ENCODE results near the gene ZRANB2. TPM values are rescaled to one million over a fixed set of nuclear protein-coding genes. Genes with fewer than 3 reads are reported as not detected.

Gene ZRANB2
- total RNA-seq, 1 donor from 2014 or later: 59.7 TPM

DNA sequence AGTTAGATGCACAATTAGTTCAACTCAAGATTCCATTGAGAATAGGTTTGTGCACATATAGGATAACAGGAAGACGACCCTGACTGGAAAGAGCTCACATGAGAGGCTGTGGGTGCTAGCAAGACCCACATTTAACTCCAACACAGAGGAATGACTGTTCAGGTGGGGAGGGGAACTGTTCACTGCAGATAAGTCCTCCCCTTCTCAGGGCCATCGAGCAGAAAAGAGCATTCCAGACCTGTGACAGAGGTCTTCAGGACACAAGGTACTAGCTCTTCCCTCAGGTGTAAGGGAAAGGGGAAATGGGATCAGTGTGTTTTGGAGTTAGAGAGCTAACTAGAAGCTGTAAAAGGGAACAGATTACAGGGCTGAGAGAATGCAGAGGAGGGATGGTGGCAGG lies 41.9 kb downstream of the ZRANB2 start:
- H3K27ac ChIP-seq: no peak overlapping the region
- TF ChIP-seq POLR2A (IDR thresholded peaks at IDR 0.05) (no peak), CTCF (IDR thresholded peaks at IDR 0.05) (no peak), POLR2AphosphoS5 (IDR thresholded peaks at IDR 0.05; ENCODE audit: insufficient read depth in 1 of 2, low read depth in 1 of 2) (no peak)

GRCh38 chr1:71037829-71038620 lies 42.8 kb downstream of the ZRANB2 start:
- no peak for DNase-seq (ENCODE audit: extremely low spot score in 2 of 2)
- Histone ChIP-seq H3K27me3 (no peaks in the 10 kb centered on the region), H3K9me3 (no peaks in the 10 kb centered on the region), H3K4me1 (no peaks in the 10 kb centered on the region), H3K27ac (no peak overlapping the region), H3K36me3 (no peaks in the 10 kb centered on the region), H3K4me3 (no peak overlapping the region)
- TF ChIP-seq POLR2A (IDR thresholded peaks at IDR 0.05): no peak
- no peak for TF ChIP-seq POLR2AphosphoS5 (IDR thresholded peaks at IDR 0.05; ENCODE audit: insufficient read depth in 1 of 2, low read depth in 1 of 2)
- no peak for TF ChIP-seq CTCF (IDR thresholded peaks at IDR 0.05)
- intact Hi-C loops (cut with DNase I): no loop called here

More for the DNA sequence above, 41.9 kb downstream of the ZRANB2 start:
- no peaks in the 10 kb centered on the region for H3K36me3 ChIP-seq
- DNase-seq (ENCODE audit: extremely low spot score in 2 of 2): no peak
- H3K4me1 ChIP-seq: no peaks in the 10 kb centered on the region
- H3K27me3 ChIP-seq: no peaks in the 10 kb centered on the region
- no peaks in the 10 kb centered on the region for H3K9me3 ChIP-seq
- H3K4me3 ChIP-seq: no peak overlapping the region
- intact Hi-C loops (cut with DNase I): no loop called here

DNA sequence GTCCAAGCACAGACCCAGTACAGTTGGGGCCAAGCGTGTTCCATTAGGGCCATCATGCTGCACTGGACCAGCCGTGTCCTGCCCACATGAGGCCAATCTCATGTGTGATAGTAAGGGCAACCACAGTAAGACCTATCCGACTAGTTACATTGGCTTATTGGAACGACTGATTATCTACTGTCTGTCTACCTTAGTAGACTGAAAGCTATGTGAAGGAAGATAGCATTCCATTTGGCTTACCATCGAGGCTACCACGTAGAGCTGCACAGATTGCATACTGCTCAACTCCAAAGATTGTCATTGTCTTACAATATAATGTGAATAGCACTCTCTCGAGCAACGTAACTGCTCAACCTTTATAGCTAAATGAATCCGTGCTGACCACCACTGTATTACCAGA lies 43.8 kb downstream of the ZRANB2 start:
- intact Hi-C loops (cut with DNase I): no loop called here

GRCh38 chr1:71033136-71033535 lies 47.7 kb downstream of the ZRANB2 start:
- Histone ChIP-seq H3K4me3 (no peak overlapping the region), H3K9me3 (no peaks in the 10 kb centered on the region), H3K27ac (no peak overlapping the region), H3K4me1 (no peaks in the 10 kb centered on the region), H3K27me3 (no peaks in the 10 kb centered on the region), H3K36me3 (no peaks in the 10 kb centered on the region)
- TF ChIP-seq POLR2AphosphoS5 (IDR thresholded peaks at IDR 0.05; ENCODE audit: insufficient read depth in 1 of 2, low read depth in 1 of 2) (no peak), POLR2A (IDR thresholded peaks at IDR 0.05) (no peak), CTCF (IDR thresholded peaks at IDR 0.05) (no peak)
- DNase-seq (ENCODE audit: extremely low spot score in 2 of 2): no peak
- intact Hi-C loops (cut with DNase I): no loop called here

More for the DNA sequence above, 43.8 kb downstream of the ZRANB2 start:
- H3K27ac ChIP-seq: no peak overlapping the region
- H3K4me3 ChIP-seq: no peak overlapping the region
- no peaks in the 10 kb centered on the region for H3K4me1 ChIP-seq
- H3K9me3 ChIP-seq: no peaks in the 10 kb centered on the region
- TF ChIP-seq CTCF (IDR thresholded peaks at IDR 0.05) (no peak), POLR2AphosphoS5 (IDR thresholded peaks at IDR 0.05; ENCODE audit: insufficient read depth in 1 of 2, low read depth in 1 of 2) (no peak), POLR2A (IDR thresholded peaks at IDR 0.05) (no peak)
- H3K36me3 ChIP-seq: no peaks in the 10 kb centered on the region
- no peak for DNase-seq (ENCODE audit: extremely low spot score in 2 of 2)
- no peaks in the 10 kb centered on the region for H3K27me3 ChIP-seq

- no peaks in the 10 kb centered on the region for H3K36me3 ChIP-seq
- no peak overlapping the region for H3K27ac ChIP-seq
- H3K9me3 ChIP-seq: no peaks in the 10 kb centered on the region
- intact Hi-C loops (cut with DNase I): no loop called here
- no peaks in the 10 kb centered on the region for H3K27me3 ChIP-seq
- no peaks in the 10 kb centered on the region for H3K4me1 ChIP-seq
- no peak for DNase-seq (ENCODE audit: extremely low spot score in 2 of 2)
- H3K4me3 ChIP-seq: no peak overlapping the region
- TF ChIP-seq POLR2AphosphoS5 (IDR thresholded peaks at IDR 0.05; ENCODE audit: insufficient read depth in 1 of 2, low read depth in 1 of 2) (no peak), CTCF (IDR thresholded peaks at IDR 0.05) (no peak), POLR2A (IDR thresholded peaks at IDR 0.05) (no peak)
These were observed 49.4 kb downstream of the ZRANB2 start for GRCh38 chr1:71031426-71031825.

Data from vagina (tissue), 2 donors.